Coronary artery (tissue), 2 donors: Measurements from ENCODE around the gene ACSL6.

Experiments
- DNase-seq: peaks from one replicate; pipeline ENCODE4 v3.0.0-alpha.2; 2017; ENCODE audit warnings: low spot score
- H3K27ac ChIP-seq, 2 donors: fragments of 200-600 bp; sonication (generic); one replicate each; pipeline ENCODE4 v1.5.1; 2016 to 2019
- H3K4me3 ChIP-seq: fragments of 200-600 bp; sonication (generic); 2 replicates; pipeline ENCODE4 v1.5.1; 2016; ENCODE audit warnings: mild to moderate bottlenecking, moderate library complexity
- TF ChIP-seq, protein P1 (sequence below): fragments of 200-600 bp; sonication (generic); IDR thresholded peaks from one replicate; pipeline ENCODE4 v1.5.1; 2019; ENCODE audit warnings: antibody characterized with exemption

Gene ACSL6

GRCh38 chr5:132020568-132021339 is 9.3 kb upstream of the ACSL6 start:
- peak; percentile 40 for DNase-seq
- no peak overlapping the region for H3K27ac ChIP-seq
- no peak overlapping the region for H3K4me3 ChIP-seq
- TF ChIP-seq, protein P1, sequence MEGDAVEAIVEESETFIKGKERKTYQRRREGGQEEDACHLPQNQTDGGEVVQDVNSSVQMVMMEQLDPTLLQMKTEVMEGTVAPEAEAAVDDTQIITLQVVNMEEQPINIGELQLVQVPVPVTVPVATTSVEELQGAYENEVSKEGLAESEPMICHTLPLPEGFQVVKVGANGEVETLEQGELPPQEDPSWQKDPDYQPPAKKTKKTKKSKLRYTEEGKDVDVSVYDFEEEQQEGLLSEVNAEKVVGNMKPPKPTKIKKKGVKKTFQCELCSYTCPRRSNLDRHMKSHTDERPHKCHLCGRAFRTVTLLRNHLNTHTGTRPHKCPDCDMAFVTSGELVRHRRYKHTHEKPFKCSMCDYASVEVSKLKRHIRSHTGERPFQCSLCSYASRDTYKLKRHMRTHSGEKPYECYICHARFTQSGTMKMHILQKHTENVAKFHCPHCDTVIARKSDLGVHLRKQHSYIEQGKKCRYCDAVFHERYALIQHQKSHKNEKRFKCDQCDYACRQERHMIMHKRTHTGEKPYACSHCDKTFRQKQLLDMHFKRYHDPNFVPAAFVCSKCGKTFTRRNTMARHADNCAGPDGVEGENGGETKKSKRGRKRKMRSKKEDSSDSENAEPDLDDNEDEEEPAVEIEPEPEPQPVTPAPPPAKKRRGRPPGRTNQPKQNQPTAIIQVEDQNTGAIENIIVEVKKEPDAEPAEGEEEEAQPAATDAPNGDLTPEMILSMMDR, result no peak

DNA sequence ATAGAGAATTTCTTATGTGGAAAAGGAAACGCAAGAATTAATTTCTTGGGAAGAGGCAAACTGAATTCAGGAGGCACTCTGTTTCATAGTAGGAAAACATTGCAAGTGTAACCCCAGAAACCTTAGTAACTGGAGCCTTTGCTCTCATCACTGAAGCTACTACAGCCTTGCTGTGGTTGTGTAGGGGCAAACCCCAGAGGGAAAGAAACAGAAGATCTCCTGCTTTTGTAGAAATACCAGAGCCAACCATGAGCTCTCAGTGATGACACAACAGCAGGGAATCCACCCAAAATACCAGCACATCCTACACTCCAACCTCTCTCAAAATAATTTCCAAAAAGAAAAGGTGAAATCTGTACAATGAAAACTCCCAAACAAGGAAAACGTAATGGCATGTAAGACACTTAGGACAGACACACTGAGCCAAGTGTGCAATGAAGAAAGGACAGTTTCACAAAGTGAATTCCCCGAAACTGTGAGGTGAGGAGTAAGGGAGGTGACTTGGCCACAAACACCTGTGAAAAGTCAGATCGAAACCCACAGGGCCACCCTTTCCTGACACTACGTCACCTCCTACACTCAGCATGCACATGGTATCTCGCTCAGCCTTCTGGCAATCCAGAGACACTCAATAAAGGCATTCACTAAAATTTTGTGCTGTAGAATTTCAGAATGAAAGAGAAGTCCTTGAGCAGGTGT is 8.5 kb upstream of the ACSL6 start:
- H3K4me3 ChIP-seq, result no peak overlapping the region
- H3K27ac ChIP-seq, result no peak overlapping the region
- DNase-seq, result no peak
- TF ChIP-seq, protein P1, result no peak

- no peak for DNase-seq
- H3K27ac ChIP-seq, result no peak overlapping the region
- no peak overlapping the region for H3K4me3 ChIP-seq
- TF ChIP-seq, protein P1, result no peak
Measured at GRCh38 chr5:132019337-132019736, 7.9 kb upstream of the ACSL6 start.

GRCh38 chr5:132017738-132018625 is 6.5 kb upstream of the ACSL6 start:
- TF ChIP-seq, protein P1, result no peak
- Histone ChIP-seq H3K4me3 (no peak overlapping the region), H3K27ac (no peak overlapping the region)
- peak; percentile 31 for DNase-seq

GRCh38 chr5:132017316-132017715 is 5.9 kb upstream of the ACSL6 start:
- TF ChIP-seq, protein P1, result no peak
- no peak for DNase-seq

GRCh38 chr5:132016721-132017250 is 5.3 kb upstream of the ACSL6 start:
- DNase-seq, result no peak
- Histone ChIP-seq H3K27ac (no peak overlapping the region), H3K4me3 (no peak overlapping the region)
- TF ChIP-seq, protein P1, result no peak

More at GRCh38 chr5:132017316-132017715, 5.9 kb upstream of the ACSL6 start:
- Histone ChIP-seq H3K4me3 (no peak overlapping the region), H3K27ac (no peak overlapping the region)
